NCI-H446 (cell line): ENCODE measurements around the gene COMMD1.
"Not testable (repeated sequence)": the region's sequence is repeated elsewhere in the genome, so short reads cannot be mapped to it uniquely, and the experiment has no call there.

ENCODE experiments used
- DNase-seq, 2 experiments: peaks; one replicate each; lab custom pipeline; 2025; lab: John Stamatoyannopoulos, UW

Gene COMMD1

DNA sequence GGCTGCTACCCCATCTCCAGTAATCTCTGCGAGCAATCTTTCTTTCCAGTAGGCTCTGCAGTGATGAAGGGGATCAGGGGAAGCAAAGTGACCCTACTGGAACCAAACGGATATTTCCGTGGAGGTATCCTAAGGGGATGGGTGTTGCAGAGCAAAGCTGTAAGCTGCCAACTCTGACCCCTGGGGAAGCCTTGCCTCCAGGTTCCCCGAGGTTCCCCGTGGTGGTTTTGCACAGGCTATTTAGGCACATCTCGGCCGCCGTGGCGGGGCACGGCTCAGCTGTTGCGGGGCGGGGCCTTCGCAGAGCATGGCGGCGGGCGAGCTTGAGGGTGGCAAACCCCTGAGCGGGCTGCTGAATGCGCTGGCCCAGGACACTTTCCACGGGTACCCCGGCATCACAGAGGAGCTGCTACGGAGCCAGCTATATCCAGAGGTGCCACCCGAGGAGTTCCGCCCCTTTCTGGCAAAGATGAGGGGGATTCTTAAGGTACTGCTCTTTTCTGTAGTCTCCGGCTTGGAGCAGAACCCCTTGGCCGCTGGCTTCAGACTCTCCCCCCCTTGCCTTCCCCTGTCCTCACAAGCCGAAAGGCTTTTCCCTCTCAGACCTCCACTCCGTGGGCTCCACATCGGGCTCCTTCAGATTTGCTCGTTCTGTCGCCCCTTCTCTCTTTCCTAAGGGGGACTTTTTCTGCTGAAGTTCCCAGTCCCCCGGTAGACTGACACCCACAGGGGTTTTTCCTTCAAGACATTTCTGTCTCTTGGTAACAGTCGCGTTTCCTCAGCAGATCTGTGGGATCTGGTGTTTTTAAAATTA, at the start of gene COMMD1:
Gene COMMD1 (plus strand): TSS at position 303 of the 814 bp plus-strand sequence. CDS start 5 bp downstream, at position 308.
- peak in 1 of 2 experiments; percentile 65 for DNase-seq

DNA sequence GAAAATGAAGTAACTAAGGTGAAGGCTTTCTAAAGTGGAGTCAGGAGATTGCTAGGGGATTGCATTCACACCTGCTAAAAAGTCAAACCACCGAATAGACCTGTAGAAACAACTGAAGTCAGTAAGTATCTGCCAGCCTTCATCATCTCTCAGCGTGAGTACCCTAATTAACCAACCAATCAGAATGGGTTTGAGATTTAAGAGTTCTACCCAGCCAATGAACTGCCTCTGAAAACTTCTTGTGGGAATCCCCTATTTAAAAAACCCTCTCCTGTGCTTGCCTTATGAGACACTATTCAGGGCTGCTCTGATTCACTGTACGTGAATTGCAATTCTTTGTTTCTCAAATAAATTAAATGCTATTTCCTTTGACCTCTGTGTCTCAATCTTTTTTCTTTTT, 48.2 kb upstream of the COMMD1 start:
- no peak for DNase-seq

DNA sequence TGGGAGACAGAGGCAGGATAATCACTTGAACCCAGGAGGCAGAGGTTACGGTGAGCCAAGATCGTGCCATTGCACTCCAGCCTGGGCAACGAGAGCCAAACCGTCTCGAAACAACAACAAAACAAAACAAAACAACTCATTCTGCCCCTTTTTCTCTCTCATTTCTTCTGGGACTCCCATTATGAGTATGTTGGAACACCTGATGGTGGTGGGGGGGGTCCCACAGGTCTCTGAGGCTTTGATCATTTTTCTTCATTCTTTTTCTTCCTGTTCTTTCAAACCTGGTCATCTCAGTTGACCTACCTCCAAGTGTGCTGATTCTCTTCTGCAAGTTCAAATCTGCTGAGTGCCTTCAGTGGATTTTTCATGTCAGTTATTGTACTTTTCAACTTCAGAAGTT, 43.4 kb upstream of the COMMD1 start:
- no peak for DNase-seq

DNA sequence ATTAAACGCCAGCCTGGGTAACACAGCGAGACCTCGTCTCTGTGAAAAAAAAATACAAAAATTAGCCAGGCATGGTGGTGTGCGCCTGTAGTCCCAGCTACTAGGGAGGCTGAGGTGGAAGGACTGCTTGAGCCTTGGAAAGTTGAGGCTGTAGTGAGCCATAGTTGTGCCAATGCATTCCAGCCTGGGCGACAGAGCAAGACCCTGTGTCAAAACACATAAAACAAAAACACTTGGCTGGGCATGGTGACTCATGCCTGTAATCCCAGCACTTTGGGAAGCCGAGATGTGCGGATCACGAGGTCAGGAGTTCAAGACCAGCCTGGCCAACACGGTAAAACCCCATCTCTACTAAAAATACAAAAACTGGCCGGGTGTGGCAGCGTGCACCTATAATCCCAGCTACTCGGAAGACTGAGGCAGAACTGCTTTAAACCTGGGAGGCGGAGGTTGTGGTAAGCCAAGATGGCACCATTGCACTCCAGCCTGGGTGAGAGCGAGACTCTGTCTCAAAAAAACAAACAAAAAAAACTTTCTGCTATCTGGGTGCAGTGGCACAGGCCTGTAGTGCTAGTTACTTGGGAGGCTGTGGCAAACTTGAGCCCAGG, 38.9 kb upstream of the COMMD1 start:
- not testable (repeated sequence) for DNase-seq

DNA sequence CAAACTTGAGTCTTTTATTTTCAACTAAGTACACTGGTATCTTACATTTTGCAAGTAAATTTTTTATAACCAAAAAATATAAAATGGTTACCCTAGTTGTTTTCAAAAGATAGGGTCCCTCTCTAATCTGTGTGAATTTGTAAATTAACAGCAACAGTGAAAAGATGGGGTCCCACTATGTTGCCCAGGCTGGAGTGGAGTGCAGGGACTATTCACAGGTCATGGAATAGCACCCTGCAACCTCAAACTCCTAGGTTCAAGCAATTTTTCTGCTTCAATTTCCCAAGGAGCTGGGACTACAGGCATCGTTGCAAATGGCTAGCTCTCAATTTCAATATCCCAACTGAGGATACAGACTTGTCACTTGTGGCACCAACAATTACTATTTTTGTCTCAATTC, 29.1 kb upstream of the COMMD1 start:
- no peak for DNase-seq

DNA sequence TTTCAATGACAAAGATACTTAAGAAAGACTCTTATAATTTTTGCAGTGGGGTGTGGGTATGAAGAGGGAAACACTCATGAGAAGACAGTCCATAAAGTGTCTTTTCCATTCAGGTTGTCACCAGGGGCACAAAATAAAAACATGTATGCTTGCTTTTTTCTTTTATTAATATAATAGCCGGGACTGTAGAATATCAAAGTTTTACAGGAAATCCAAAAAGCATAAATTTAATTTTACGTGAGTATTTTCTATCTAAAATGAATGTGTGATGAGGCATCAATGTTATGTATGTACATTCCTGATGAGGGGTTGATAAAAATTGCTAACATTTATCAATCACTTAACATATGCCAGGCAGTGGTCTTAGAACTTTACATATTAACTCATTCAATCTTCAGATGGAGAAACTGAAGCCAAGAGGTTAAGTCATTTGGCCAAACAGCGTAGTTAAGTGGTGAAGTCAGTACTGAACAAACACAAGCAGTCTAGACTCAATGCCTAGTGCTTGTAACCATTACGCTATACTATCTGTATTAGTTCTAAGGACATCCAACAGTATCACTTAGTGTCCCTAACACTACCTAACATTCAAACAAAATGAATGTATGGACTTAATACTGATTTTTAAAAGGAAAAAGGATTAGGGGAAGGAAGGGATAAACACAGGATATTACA, 27.8 kb upstream of the COMMD1 start:
- no peak for DNase-seq

DNA sequence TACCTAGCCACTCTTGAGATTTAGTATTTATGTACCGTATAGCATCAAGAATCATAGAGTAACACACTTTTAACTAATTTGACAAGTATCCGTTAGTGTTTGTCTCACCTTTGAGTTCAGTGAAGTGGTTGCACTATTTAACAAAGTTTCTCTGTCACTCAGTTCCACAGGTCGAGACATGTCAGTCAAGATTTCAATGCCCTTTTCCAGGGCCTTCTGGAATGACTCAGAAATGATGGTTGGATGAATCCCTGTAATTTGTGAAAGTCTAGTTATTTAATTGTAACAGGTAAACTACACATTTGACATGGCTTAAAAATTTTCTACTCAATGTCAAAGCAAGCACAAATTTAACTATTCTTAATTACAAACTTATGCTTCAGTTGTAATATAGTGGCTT, 26.7 kb upstream of the COMMD1 start:
- DNase-seq = no peak

DNA sequence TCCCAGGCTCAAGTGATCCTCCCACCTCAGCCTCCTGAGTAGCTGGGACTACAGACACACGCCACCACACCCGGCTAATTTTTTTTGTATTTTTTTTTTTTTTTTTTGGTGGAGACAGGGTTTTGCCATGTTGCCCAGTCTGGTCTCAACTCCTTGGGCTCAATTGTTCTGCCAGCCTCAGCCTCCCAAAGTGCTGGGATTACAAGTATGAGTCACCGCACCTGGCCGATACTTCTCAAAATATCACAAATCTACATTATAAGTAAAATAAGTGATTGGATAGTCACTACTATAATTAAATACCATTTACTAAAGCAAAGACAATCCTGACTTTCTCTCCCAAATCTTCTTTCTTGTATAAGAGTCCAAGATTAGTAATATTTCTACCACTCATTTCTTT, 26.1 kb upstream of the COMMD1 start:
- DNase-seq = not testable (repeated sequence)

DNA sequence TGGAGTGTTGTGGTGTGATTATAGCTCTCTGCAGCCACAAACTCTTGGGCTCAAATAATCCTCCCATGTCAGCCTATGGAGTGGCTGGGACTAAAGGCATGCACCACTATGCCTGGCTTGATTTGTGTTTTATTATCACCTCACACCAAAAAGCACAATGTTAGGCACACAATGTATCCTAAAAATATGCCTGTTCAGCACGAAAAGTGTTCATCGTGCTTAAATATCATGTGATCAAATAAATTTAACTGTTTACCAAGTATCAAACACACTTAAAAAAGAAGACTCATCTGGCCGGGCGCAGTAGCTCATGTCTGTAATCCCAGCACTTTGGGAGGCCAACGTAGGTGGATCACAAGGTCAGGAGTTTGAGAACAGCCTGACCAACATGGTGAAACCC, 22.6 kb upstream of the COMMD1 start:
- DNase-seq = no peak

DNA sequence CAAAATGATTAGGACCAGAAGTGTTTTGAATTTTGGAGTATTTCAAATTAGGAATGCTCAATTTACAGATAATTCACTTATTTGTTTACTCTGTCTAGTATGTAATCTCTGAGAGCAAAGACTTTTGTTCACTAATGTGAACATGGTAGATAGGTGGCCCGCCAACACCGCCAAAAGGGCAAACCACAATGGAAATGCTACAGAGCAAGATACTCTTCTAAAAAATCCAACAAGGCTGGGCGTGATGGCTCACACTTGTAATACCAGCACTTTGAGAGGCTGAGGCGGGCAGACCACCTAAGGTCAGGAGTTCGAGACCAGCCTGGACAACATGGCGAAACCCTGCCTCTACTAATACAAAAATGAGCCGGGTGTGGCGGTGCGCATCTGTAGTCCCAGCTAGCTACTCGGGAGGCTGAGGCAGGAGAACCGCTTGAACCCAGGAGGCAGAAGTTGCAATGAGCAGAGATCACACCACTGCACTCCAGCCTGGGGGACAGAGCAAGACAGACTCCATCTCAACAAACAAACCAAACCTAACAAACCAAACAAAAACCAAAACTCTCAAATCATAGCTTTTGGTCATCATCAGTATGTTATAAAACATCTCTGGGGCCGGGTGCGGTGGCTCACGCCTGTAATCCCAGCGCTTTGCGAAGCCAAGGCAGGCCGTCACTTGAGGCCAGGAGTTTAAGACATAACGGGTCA, 19.4 kb upstream of the COMMD1 start:
- no peak for DNase-seq

DNA sequence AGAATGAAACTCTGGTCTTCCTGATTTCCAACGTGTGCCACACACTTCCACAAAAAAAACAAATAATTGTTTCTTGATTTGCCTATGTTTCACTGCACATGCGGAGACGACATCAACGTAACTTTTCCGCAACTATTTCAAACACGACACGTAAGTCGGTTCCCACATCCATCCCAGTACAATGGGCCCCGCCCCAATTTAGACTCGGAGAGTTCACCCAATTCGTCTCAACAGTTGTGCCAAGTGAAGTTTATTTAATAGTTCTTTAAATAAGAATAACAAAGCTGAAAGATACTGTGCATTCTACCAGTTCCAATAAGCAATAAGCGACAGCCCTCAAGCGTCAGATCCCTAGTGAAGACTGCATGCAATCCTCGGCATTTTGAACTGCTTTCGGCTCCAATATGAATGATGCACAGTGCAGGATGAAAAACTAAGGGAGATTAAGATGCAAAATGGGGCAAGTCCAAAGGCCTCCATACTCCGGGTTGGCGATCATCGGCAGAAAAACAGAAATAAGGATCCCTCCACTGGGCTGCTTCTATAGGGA, 17.7 kb upstream of the COMMD1 start:
- DNase-seq = no peak

DNA sequence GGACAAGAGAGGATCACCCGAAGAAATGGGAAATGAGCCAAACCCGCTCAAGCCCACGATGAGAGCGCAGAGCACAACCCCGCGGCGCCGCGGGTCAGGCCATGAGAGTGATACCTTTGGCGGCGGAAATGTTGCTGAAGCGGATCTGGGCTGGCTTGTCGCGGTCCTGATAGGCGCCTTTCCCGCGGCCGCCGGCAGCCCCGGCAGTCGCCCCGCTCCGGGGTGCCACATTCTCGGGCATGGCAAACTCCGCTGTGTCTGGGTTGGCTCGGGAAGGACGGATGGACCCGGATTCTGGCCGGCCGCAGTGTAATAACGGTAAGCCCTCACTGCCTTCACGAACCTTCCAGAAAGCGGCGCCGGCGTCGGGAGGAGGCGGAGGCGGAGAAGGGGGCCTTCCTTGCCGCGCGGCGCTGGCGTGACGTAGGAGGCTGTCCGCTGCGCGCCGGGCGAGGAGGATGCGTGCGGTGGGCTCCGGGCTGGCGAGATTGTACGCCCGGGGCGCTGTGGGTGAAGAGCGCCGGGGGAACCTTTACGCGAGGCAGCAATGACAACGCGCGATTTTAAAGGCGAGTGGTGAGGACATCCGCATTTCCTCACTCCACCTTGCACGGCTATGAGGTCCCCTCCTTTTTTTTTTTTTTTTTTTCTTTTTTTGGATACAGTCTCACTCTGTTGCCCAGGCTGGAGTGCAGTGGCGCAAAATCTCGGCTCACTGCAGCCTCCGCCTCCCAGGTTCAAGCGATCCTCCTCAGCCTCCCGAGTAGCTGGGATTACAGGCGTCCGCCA, 17.0 kb upstream of the COMMD1 start, which contains the start of gene CCT4:
Gene CCT4 (minus strand): TSS at position 390 of the 789 bp plus-strand sequence. CDS start 149 bp downstream, at position 241.
- DNase-seq = peak; percentile 61 to 89

DNA sequence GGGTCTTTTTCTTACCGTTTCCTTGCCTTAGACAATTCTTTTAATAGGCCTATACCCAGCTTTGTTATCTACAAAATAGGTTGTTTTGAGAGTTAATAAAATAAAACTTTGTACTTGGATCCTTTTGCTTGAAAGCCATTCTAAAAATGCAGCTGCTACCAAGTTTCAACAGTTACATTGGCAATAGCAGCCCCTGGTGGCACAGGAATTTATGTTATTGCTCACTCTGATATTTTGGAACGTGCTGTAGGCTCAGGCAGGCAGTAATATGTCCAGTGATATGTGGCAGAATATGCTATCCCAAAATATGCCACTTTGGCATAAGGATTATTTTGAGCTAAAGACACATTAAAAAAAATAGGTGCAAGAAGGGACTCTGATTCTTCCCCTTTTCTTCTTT, 6.7 kb upstream of the COMMD1 start:
- peak in 1 of 2 experiments; percentile 13 for DNase-seq

DNA sequence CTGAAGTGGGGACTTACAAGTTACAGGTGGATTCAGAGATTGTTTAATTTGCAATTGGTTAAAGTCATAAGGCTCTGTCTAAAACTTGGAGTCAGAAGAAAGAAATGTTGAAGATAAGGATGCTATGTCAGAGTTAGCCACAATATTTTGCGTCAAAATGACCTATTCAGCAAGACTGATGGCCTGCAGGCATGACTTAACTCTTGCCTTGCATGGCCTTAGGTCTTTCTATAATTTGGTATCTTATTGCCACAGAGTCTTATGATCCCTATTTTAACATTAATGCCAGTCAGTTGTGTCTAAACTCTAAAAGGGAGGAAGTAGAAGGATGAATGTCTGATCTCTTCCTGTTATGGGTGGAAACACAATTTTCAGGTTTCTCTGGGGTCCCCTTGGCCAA, 5.2 kb upstream of the COMMD1 start:
- DNase-seq = no peak

DNA sequence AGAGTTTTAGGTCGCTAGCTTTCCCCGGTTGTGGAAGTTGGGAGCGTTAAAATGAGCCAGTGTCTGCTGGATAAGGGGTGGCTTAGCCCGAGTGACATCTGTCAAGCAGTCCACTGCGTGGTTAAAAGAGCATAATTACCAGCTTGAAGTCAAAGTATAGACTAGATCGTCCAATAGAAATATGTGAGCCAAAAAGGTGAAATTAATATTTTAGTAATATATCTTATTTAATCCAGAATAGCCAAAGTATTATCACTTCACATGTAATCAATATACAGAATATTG, 654 bp downstream of the COMMD1 start:
- no peak for DNase-seq

DNA sequence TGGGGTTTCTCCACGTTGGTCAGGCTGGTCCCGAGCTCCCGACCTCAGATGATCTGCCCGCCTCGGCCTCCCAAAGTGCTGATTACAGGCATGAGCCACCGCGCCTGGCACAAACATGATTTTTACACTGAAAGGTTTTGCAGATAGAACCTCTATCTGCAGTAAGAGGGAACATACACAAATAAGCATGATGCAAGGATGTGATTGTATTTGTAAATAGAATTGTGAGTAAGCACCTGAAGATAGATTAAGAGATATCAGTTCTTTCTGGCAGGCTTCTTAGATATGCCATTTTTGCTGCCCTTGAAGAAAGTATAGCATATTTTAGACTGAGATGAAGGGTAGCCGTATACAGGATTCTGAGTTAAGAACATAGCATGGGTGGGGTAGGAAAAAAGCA, 3.6 kb downstream of the COMMD1 start:
- DNase-seq = no peak

DNA sequence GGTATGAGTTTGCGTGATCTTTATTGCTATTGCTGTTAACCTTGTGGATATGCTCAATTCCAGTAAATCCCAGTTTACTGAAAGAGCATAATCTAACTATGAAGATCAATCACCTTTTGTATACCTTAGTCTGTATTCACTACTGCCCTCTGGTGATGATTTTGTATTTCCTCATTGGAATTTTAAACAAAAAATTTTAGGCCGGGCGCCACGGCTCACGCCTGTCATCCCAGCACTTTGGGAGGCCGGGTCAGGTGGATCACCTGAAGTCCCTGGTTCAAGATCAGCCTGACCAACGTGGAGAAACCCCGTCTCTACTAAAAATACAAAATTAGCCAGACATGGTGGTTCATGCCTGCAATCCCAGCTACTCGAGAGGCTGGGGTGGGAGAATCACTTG, 5.1 kb downstream of the COMMD1 start:
- no peak for DNase-seq

DNA sequence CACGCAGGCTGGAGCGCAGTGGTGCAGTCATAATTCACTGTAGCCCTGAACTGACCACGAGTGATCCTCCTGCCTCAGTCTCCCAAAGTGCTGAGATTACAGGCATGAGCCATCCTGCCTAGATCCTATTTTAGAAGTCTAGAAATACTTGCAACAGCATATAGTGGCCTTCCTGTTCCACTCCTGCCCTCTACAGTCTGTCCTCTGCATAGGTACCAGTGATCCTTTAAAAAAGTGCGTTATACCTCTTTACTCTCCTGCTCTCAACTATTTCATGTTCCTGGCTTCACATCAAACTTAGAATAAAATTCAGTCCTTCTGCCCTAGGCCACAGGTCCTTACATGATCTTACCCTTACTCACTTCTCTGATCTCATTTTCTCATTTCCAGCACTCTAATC, 6.0 kb downstream of the COMMD1 start:
- no peak for DNase-seq

DNA sequence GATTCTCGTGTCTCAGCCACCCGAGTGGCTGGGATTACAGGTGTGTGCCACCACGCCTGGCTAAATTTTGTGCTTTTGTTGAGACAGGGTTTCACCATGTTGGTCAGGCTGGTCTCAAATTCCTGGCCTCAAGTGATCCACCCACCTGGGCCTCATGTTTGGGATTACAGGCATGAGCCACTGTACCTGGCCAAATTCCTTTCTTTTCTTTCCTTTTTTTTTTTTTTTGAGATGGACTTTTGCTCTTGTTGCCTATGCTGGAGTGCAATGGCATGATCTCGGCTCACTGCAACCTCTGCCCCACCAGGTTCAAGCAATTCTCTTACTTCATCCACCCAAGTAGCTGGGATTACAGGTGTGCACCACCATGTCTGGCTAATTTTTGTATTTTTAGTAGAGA, 9.3 kb downstream of the COMMD1 start:
- DNase-seq = not testable (repeated sequence)

DNA sequence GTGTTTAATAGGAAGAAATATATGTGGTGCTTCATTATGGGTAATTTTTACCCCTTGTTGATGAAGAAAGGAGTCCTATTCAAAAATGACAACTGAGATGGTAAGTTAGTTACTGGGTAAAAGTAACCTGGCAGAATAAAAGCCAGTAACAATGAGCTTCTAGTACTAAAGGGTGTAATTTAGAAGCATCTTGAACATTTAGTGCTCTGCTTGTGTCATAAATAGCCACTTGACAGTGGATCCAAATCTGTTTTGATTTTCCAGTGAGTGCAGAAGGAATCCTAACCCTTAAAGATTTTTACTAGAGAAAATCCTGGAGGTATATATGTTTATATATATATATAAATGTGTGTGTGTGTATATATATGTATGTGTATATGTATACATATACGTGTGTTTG, 15.1 kb downstream of the COMMD1 start:
- no peak for DNase-seq

DNA sequence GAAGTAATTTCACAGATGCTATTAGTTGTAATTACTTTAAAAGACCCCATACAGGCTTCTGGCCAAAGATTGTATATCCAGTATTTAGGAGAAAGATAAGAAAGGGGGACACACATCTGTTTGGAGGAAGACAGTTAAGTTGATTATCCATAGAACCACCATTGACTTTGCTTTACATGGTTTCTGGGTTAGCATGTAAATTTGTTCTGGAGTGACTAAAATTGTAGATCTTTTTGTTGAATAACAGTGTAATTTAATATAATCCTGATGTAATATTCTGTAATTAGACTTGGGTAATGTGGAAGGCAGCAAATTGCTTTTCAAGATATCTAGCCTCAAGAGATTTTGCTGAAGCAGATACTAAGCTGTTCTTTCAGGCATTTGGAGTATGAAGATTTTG, 17.2 kb downstream of the COMMD1 start:
- DNase-seq = no peak
